ENCODE data around the gene PHF2. TPM values are rescaled to one million over a fixed set of nuclear protein-coding genes. Genes with fewer than 3 reads are reported as not detected.

Gene PHF2
- total RNA-seq, 1 donor from 2014 or later, result 22.4 TPM

DNA sequence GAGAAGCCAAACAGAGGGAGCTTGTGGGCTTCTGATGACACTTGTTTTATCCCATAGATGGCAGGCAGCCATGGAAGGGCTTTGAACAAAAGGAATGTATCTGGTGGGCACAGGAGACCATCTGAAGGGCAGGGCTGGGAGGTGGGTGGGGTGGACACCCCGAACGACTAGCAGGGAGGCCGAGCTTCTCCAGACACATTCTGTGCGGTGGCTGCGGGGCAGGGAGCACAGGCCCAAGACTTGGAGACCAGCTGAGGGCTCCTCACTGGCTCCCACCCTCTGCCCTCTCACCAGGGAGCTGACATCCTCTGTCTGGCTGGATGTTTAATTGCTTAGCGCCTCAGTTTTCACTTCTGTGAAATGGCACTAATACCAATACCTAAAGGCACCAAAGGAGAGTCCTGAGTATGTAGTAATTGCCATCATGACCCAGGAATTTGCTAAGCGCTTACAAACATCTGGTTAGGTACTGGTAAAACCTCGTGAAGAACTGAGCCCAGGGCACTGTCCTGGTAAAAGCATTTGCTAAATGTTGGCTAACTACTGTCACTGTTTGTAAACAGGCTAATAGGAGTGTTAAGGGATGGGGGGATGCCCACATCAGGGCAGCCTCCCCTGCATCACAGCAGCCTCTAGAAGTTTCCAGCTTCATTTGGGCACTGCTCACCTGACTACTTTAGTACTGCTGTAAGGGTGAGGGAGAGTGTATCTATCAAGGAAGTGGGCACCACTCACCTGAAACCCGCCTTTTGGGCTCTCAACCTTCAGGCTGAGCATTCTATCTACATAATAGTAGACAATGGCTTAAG is 2.1 kb upstream of the PHF2 start:
- peaks cover 20% of the 10 kb centered on the region for H3K4me1 Mint-ChIP-seq
- H3K27me3 Mint-ChIP-seq, result no peaks in the 10 kb centered on the region
- DNase-seq, result no peak
- peaks cover 9% of the 10 kb centered on the region for H3K9me3 Mint-ChIP-seq
- peaks cover 18% of the 10 kb centered on the region for H3K36me3 Mint-ChIP-seq (ENCODE audit: low read depth)
- intact Hi-C loops (cut with micrococcal nuclease), result no loop called here
- H3K4me3 Mint-ChIP-seq, result peak overlapping the region; percentile 51
- no peak overlapping the region for H3K27ac Mint-ChIP-seq

DNA sequence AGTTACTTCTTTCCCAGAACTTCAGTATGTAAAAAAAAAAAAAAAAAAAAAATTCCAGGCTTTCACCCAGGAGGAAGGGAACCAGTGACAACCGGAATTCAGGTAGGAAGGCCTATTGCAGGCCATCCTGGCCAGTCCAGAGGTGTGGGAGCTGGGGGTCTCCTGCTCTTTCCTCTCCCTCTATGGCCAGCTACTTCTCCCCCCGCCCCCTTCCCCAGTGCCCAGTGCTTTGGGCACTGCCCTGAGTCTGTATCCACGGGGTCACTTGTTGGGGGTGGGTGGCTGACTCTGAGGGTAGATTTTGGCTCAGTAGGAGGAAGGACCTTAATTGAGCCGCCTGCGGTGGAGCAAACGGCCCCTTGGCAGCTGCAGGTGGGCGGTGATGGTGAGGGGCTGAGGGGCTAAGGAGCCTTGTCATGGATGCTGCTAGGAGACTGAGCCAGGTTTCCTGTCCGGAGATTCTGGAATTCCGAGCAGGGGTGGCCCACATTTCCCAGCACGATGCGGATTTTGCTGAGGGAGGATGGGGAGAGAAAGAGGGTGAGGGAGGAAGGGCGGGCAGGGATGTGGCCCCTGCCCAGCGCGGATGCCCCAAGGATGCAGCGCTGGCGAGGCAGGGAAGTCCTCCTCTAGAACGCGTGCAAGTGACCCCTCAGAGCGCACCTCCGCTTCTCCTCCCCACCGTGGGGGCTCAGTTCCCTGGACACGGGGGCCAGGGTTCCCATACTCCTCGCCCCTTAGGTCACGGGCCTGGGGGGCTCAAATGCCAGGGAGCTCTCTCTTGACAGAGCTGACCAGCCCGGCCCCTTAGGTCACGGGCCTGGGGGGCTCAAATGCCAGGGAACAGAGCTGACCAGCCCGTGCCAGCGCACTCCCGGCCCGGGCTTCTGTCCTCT is 1.2 kb upstream of the PHF2 start:
- Mint-ChIP-seq H3K9me3 (peaks cover 9% of the 10 kb centered on the region), H3K36me3 (ENCODE audit: low read depth) (peaks cover 18% of the 10 kb centered on the region), H3K27me3 (no peaks in the 10 kb centered on the region), H3K27ac (peak overlapping the region; percentile 94), H3K4me1 (peaks cover 24% of the 10 kb centered on the region), H3K4me3 (peak overlapping the region; percentile 91)
- intact Hi-C loops (cut with micrococcal nuclease), result no loop called here
- DNase-seq, result no peak

DNA sequence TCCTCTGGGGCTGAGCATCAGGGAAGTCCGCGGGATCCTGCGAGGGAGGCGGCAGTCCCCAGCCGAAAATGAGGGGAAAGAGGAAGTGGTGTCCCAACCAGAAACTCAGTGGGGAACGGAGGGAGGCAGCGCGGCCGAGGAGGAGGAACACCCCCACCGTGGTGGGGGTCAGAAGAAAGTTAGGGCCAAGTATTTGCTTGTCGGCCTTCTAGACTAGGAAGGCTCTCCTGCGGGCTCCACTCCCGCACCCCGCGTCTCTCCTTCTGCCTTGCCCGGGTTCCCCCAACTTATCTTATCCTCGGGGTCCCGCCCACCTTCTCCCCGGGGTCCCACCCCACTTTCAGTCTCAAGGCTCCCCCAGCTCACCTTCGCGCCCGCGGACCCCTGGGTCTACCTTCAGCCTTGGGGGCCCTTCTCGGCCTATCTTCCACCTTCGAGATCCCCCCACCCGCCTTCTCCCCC is 557 bp upstream of the PHF2 start:
- intact Hi-C loops (cut with micrococcal nuclease), result no loop called here
- Mint-ChIP-seq H3K4me1 (peaks cover 26% of the 10 kb centered on the region), H3K27ac (peak overlapping the region; percentile 94), H3K9me3 (peaks cover 5% of the 10 kb centered on the region), H3K36me3 (ENCODE audit: low read depth) (peaks cover 12% of the 10 kb centered on the region), H3K27me3 (no peaks in the 10 kb centered on the region), H3K4me3 (peak overlapping the region; percentile 91)
- peak; percentile 86 for DNase-seq

DNA sequence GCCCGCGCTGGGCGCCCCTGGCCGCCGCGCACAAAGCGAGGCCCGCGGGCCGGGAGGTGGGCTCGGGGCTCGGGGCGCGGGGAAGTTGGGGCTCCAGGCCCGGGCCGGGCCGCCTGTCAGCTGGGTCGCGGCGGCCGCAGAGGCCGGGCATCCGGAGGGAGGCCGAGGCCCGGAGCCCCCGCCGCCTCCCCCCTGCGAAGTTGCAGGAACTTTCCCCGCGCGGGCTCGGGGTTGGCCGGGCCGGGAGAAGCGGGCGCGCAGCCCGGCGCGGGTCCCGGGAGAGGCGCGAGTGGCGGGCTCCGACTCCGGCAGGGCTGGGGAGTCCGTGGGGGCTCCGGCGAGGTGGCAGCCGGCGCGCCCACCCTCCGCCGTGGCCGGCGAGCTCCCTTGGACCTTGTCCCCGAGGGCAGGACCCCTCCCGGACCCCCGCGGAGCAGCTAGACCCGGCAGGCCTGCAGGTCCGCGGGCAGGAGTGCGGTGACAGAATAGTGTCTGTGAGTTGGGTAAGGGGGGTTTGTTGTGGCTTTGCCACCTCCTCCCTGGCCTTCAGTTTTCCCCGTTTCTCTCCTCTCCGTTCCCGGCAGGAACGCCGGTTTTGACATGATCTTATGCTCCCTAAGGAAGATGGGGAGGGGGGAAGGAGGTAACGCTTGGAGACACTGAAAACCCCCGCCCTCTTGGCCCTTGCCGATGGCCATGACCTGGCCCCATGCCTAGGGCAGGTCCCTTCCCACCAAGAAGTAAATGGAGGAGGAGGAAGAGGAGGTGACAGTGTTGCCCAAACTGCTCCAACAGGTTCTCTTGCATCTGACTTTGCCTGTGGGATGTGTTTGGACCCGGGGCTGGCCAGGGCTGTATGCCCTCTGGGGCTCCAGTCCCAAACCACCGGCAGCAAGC is 942 bp downstream of the PHF2 start:
- no peaks in the 10 kb centered on the region for H3K9me3 Mint-ChIP-seq
- no peaks in the 10 kb centered on the region for H3K27me3 Mint-ChIP-seq
- peaks cover 27% of the 10 kb centered on the region for H3K4me1 Mint-ChIP-seq
- H3K36me3 Mint-ChIP-seq (ENCODE audit: low read depth), result peaks cover 8% of the 10 kb centered on the region
- peak overlapping the region; percentile 86 for H3K27ac Mint-ChIP-seq
- H3K4me3 Mint-ChIP-seq, result peak overlapping the region; percentile 83
- DNase-seq, result peak; percentile 80
- intact Hi-C loops (cut with micrococcal nuclease), result loop anchor here (1.0 kb wide), 1 partner anchor 11 kb away; no protein-coding TSS in a partner anchor

DNA sequence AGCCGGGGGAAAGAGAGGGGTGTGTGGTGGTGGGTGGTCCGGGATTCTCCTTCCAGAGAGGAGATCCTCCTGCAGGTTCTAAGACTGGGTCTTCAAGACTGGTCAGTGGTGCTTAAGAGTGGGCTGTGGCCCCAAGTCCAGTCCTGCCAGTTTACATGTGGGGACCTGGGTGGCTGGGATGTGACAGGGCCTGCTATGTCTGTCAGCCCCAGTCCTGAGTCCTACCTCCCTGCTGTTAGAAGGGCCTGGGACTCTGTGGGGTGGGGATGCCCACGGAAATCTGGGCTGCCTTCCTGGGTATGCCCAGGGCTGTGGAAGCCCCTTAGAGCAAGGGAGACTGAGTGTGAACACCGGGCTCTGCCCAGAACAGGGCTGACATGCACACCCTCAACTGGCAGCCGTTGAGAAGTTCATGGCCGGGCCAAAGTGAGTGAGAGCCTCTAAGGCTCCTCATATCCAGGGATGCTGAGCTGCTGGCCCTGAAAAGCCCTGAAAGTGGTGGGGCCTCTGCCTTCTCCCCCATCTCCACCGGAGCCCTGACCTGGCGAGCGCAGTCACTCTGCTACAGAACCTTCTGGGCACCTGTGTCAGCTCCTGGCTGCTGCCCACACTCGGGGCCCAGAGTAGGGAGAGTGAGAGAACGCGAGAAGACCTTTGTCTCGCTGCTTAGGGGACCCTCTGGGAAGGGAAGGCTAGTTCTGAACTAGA is 1.7 kb downstream of the PHF2 start:
- H3K27me3 Mint-ChIP-seq, result no peaks in the 10 kb centered on the region
- intact Hi-C loops (cut with micrococcal nuclease), result loop anchor here (1.0 kb wide), 1 partner anchor 12 kb away; no protein-coding TSS in a partner anchor
- H3K36me3 Mint-ChIP-seq (ENCODE audit: low read depth), result peaks cover 15% of the 10 kb centered on the region
- H3K4me3 Mint-ChIP-seq, result peak overlapping the region; percentile 83
- no peak for DNase-seq
- peaks cover 6% of the 10 kb centered on the region for H3K9me3 Mint-ChIP-seq
- peak overlapping the region; percentile 86 for H3K27ac Mint-ChIP-seq
- peaks cover 29% of the 10 kb centered on the region for H3K4me1 Mint-ChIP-seq

DNA sequence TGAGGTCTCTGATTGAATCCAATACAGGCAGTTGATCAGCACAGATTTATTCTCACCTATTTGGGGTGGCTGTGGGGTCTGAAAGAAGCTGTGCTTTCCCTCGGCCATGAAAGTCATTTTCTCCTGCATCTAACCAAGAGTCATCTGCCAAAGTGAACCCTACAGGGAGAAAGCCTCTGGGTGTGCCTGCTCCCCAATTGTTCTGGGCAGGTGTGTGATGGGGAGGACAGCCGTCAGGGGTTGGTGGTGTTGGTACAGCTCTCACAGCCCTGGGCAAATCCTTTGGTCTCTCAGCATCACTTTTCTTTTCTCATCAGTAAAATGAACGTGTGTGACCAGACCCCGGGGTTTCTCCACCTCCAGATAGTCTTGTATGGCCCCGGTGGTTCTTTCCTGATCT is 2.5 kb downstream of the PHF2 start:
- no peak for DNase-seq
- Mint-ChIP-seq H3K9me3 (peaks cover 8% of the 10 kb centered on the region), H3K36me3 (ENCODE audit: low read depth) (peaks cover 16% of the 10 kb centered on the region), H3K4me1 (peaks cover 27% of the 10 kb centered on the region), H3K27me3 (no peaks in the 10 kb centered on the region), H3K27ac (no peak overlapping the region), H3K4me3 (peak overlapping the region; percentile 32)
- intact Hi-C loops (cut with micrococcal nuclease), result no loop called here

DNA sequence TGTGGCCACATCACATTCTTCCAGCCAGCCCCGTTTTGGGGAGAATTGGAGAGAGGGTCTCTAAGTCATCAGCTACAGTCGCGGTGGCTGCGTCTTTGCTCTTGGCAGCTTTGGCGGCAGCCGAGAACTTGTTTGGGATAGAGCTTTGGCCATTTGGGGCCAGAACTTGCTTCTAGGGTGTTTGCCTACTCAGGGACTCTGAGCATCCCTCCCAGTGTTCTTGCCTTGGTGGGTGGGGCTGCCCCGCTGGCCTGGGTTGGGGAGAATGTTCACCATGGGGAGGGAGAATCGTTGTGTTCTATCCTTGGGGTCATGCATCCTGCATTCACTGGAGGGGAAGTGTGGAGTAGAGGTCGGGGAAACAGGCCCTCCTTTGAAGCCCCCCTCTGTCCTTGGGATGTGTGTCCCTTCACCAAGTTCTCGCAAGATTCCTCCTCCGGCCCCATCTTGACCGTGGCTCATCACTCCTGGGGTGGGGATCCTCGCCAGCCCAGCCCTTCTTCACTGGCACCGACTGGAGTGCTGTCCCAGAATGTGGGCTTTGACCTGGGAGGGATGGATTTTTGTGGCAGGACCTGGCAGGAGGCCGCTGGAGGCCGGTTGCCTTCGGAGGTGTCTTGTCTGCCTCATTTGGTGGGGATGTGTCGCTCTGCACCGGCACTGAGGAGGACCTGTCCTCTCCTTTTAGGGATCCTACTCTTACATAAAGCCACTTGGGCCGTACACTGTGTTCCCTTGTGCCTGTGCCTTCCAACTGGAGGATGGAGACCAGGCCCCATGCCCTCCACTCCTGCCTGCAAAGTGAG is 3.5 kb downstream of the PHF2 start:
- Mint-ChIP-seq H3K9me3 (peaks cover 14% of the 10 kb centered on the region), H3K27ac (no peak overlapping the region), H3K36me3 (ENCODE audit: low read depth) (peaks cover 26% of the 10 kb centered on the region), H3K27me3 (no peaks in the 10 kb centered on the region), H3K4me3 (no peak overlapping the region), H3K4me1 (peaks cover 26% of the 10 kb centered on the region)
- intact Hi-C loops (cut with micrococcal nuclease), result no loop called here
- no peak for DNase-seq

DNA sequence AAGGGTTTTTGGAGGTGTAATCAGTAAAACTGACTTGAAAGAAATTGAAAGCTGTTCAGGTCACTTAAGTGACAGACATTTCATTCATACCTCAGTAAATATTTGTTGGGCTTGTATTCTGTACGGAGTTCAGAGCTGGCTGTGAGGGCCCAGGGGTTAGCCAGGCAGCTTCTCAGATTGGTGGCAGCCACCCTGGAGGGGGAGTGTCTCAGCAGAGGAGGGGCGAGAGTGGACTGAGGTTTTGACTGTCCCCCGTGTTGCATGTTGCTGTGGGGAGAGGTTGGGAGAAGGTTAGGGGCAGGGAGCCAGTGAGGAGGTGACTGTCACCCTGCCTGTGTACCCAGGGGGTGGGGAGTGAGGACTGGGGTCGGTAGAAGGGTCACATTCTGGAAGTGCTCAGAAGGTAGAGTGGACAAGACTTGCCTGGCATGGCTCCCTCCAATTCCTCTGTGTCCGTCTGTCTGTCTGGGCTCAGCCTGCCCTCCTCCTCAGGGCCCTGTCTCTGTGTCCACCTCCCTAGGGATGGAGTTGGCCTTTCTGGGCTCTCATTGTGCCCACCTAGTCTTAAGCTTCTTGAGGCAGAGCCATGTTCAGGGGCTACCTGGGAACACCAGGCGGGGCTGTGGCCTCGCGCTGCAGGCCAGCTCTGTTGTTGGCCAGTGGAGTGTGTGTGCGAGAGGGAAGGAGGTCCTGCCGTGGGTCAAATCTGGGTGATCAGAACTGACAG is 4.4 kb downstream of the PHF2 start:
- Mint-ChIP-seq H3K27ac (no peak overlapping the region), H3K36me3 (ENCODE audit: low read depth) (peaks cover 31% of the 10 kb centered on the region), H3K27me3 (no peaks in the 10 kb centered on the region), H3K9me3 (peaks cover 14% of the 10 kb centered on the region), H3K4me3 (no peak overlapping the region), H3K4me1 (peaks cover 21% of the 10 kb centered on the region)
- DNase-seq, result no peak
- intact Hi-C loops (cut with micrococcal nuclease), result no loop called here

DNA sequence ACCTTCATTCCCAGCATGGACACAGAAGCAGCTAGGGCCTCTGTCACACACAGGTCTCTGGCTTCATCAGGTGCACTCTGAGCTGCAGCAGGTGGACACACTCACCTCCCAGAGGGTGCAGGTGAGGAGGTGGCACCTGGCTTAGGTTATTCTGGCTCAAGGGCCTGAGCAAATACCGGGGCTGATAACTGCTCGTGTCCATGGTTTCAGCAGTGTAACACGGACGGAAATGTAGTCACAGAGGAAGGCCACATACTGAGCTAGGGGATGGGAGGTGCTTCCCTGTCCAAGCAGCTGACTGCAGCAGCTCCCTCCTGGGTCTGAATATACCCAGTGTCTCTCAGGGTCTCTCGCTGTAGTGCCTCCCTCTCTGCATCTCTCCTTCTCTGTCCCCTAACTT is 5.7 kb downstream of the PHF2 start:
- H3K27ac Mint-ChIP-seq, result no peak overlapping the region
- no peaks in the 10 kb centered on the region for H3K27me3 Mint-ChIP-seq
- H3K9me3 Mint-ChIP-seq, result peaks cover 14% of the 10 kb centered on the region
- DNase-seq, result no peak
- no peak overlapping the region for H3K4me3 Mint-ChIP-seq
- peaks cover 31% of the 10 kb centered on the region for H3K36me3 Mint-ChIP-seq (ENCODE audit: low read depth)
- H3K4me1 Mint-ChIP-seq, result peaks cover 23% of the 10 kb centered on the region
- intact Hi-C loops (cut with micrococcal nuclease), result no loop called here

DNA sequence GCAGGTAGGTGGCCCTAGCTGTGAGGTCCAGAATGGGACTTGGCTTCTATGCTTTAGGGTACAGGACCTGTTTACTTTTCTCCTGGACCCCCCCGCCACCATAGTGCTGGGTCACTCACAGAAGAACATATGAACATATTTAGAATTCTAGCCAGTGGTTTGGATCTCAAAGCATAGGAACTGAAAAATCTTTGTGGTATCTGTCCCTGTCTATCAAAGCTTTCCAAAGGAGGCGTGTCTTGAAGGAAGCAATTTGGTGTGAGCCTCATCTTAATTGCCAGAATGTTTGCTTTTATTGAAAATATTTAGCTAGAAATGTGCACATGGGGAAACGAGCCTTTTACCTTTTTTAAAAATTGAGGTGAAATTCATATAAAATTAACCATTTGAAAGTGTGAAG is 6.2 kb downstream of the PHF2 start:
- DNase-seq, result no peak
- Mint-ChIP-seq H3K4me1 (peaks cover 22% of the 10 kb centered on the region), H3K4me3 (no peak overlapping the region), H3K27me3 (no peaks in the 10 kb centered on the region), H3K27ac (no peak overlapping the region), H3K36me3 (ENCODE audit: low read depth) (peaks cover 31% of the 10 kb centered on the region), H3K9me3 (peaks cover 14% of the 10 kb centered on the region)
- intact Hi-C loops (cut with micrococcal nuclease), result no loop called here

DNA sequence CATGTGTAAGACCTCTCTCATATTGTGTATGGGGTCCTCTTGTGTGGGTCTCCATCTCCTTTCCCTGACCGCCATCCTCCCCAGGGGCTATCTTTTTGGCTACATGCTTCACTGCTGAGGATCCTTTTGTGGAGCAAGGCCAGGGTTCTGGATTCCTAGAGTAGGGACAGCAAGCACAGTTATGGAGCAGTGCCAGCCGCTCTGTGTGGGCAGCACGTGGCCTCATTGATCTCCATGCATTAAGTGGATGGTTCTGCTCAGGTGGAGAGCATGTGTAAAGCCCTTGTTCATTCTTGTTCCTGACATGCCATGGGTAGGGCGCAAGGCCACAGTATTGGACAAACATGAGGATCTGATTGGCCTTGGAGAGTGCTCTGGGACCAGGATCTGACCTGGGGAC is 8.9 kb downstream of the PHF2 start:
- Mint-ChIP-seq H3K36me3 (ENCODE audit: low read depth) (peaks cover 24% of the 10 kb centered on the region), H3K4me1 (peaks cover 18% of the 10 kb centered on the region), H3K9me3 (peaks cover 14% of the 10 kb centered on the region), H3K4me3 (no peak overlapping the region), H3K27me3 (no peaks in the 10 kb centered on the region), H3K27ac (no peak overlapping the region)
- intact Hi-C loops (cut with micrococcal nuclease), result no loop called here
- DNase-seq, result no peak

DNA sequence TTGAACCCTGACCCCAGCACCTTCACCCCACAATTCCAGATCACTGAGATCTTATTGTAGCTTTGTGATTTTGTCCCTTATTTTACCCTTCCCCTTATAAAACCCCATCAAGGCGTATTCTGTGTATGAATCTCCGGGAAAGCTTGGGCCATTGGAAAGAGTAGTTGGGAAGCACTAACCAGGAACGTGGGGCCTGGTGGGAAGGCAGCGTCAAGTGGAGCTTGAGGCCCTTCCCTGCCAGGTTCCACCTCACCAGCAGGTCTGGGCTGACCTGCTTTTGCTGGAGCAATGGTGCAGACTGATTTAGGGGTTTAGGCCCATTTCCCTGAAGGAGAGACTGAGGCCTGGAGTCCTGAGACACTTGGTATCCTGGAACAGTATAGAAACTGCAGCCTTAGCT is 9.3 kb downstream of the PHF2 start:
- DNase-seq, result no peak
- intact Hi-C loops (cut with micrococcal nuclease), result no loop called here
- Mint-ChIP-seq H3K27me3 (no peaks in the 10 kb centered on the region), H3K27ac (no peak overlapping the region), H3K4me3 (no peak overlapping the region), H3K36me3 (ENCODE audit: low read depth) (peaks cover 24% of the 10 kb centered on the region), H3K4me1 (peaks cover 17% of the 10 kb centered on the region), H3K9me3 (peaks cover 14% of the 10 kb centered on the region)
